ENCODE measurements around the gene MRGPRF.

Gene MRGPRF

GRCh38 chr11:69013009-69013951, at the start of gene MRGPRF:
MRGPRF (minus strand) TSS chr11:69013246; CDS start chr11:69009901, 3,345 bp downstream.
- DNase-seq: no peak

GRCh38 chr11:69062169-69062855, 49.3 kb upstream of the MRGPRF start:
- no peak for DNase-seq

- no peak for DNase-seq
These were observed 48.6 kb upstream of the MRGPRF start for GRCh38 chr11:69061713-69062053.

GRCh38 chr11:69060806-69061712, 48.0 kb upstream of the MRGPRF start:
- no peak for DNase-seq

- DNase-seq: no peak
These were observed 46.9 kb upstream of the MRGPRF start for GRCh38 chr11:69059985-69060384.

- no peak for DNase-seq
These were observed 46.4 kb upstream of the MRGPRF start for GRCh38 chr11:69059429-69059828.

- DNase-seq: no peak
These were observed 45.6 kb upstream of the MRGPRF start for GRCh38 chr11:69058511-69059270.

- no peak for DNase-seq
These were observed 44.8 kb upstream of the MRGPRF start for GRCh38 chr11:69057801-69058200.

GRCh38 chr11:69057236-69057635, 44.2 kb upstream of the MRGPRF start:
- no peak for DNase-seq

GRCh38 chr11:69055598-69056516, 42.8 kb upstream of the MRGPRF start:
- DNase-seq: no peak

GRCh38 chr11:69055212-69055586, 42.2 kb upstream of the MRGPRF start:
- no peak for DNase-seq

- no peak for DNase-seq
These were observed 41.6 kb upstream of the MRGPRF start for GRCh38 chr11:69054397-69055211.

GRCh38 chr11:69053546-69054396, 40.7 kb upstream of the MRGPRF start:
- no peak for DNase-seq

- DNase-seq: no peak
These were observed 40.1 kb upstream of the MRGPRF start for GRCh38 chr11:69053169-69053477.

GRCh38 chr11:69052343-69053168, 39.5 kb upstream of the MRGPRF start:
- DNase-seq: no peak

GRCh38 chr11:69051381-69052342, 38.6 kb upstream of the MRGPRF start:
- DNase-seq: no peak
